B cell (primary cell): Measurements from ENCODE around the gene ARHGAP29. TPM values are rescaled to one million over a fixed set of nuclear protein-coding genes. Genes with fewer than 3 reads are reported as not detected.

ENCODE experiments used
- ATAC-seq: fragments of 200-7000 bp; cut with Tn5 transposase; one replicate; pipeline ENCODE4 v1.10.0; 2021; ENCODE audit warnings: low read depth, mild to moderate bottlenecking, moderate number of reproducible peaks, moderate library complexity
- CTCF ChIA-PET: fragments of 350-600 bp; sonication (Branson Sonifier 250); formaldehyde crosslinking; loops from one replicate; lab custom pipeline; 2021; ENCODE audit warnings: antibody characterized with exemption, inconsistent platforms; lab: Charles Lee
- POLR2A ChIA-PET: fragments of 350-600 bp; sonication (Branson Sonifier 250); formaldehyde crosslinking; loops from one replicate; lab custom pipeline; 2021; ENCODE audit warnings: antibody characterized with exemption; lab: Charles Lee
- DNase-seq: peaks from one replicate; pipeline ENCODE4 v3.0.0; 2013
- H2AFZ ChIP-seq: 2 replicates; pipeline ENCODE4 v1.6.1; 2012; ENCODE audit warnings: mild to moderate bottlenecking, low read depth, low read length; ENCODE audit not compliant: insufficient read depth, poor library complexity, severe bottlenecking
- H3K27ac ChIP-seq, 2 donors: 1 replicate in 1 of 2; 2 replicates in 1 of 2; pipeline ENCODE4 v1.5.1; 2012 to 2013; ENCODE audit warnings: low read length in 2 of 2, mild to moderate bottlenecking in 2 of 2, moderate library complexity in 1 of 2
- H3K27me3 ChIP-seq, 4 experiments: fragments of 200-600 bp in 1 of 4; sonication (generic) in 1 of 4; replicated peaks in 1 of 4; 1 replicate in 2 of 4; 2 replicates in 2 of 4; pipeline versions ENCODE4 v1.6.1 to v1.7.0; 2013 to 2016; ENCODE audit warnings: low read length in 3 of 4, mild to moderate bottlenecking in 2 of 4, mixed read lengths in 1 of 4, moderate library complexity in 1 of 4; ENCODE audit not compliant: insufficient read depth in 4 of 4, control insufficient read depth in 3 of 4; ENCODE audit errors: control extremely low read depth in 1 of 4
- H3K36me3 ChIP-seq, 2 experiments: replicated peaks in 1 of 2; 1 replicate in 1 of 2; 2 replicates in 1 of 2; pipeline versions ENCODE4 v1.6.1 to v1.7.1; 2013; ENCODE audit warnings: low read length in 1 of 2; ENCODE audit not compliant: insufficient read depth in 2 of 2, control insufficient read depth in 1 of 2; ENCODE audit errors: control extremely low read depth in 1 of 2, extremely low read depth in 1 of 2
- H3K4me1 ChIP-seq, 2 donors: fragments of 200-600 bp in 1 of 2; sonication (generic) in 1 of 2; 1 replicate in 1 of 2; 2 replicates in 1 of 2; pipeline versions ENCODE4 v1.5.1 to v1.6.1; 2013 to 2017; ENCODE audit warnings: low read length in 2 of 2; ENCODE audit not compliant: control insufficient read depth in 2 of 2, insufficient read depth in 2 of 2
- H3K4me2 ChIP-seq: replicated peaks from 2 replicates; pipeline ENCODE3; 2012; ENCODE audit warnings: mild to moderate bottlenecking, low read depth, low read length; ENCODE audit not compliant: poor library complexity, severe bottlenecking
- H3K4me3 ChIP-seq, 5 experiments: fragments of 200-600 bp in 1 of 5; sonication (generic) in 1 of 5; 1 replicate in 3 of 5; 2 replicates in 2 of 5; pipeline versions ENCODE4 v1.5.1 to v1.7.0; 2011 to 2016; ENCODE audit warnings: low read length in 4 of 5, mild to moderate bottlenecking in 4 of 5, low read depth in 2 of 5, control low read depth in 1 of 5, moderate library complexity in 1 of 5; ENCODE audit not compliant: insufficient read depth in 1 of 5; ENCODE audit errors: control extremely low read depth in 1 of 5, extremely low read depth in 1 of 5
- H3K79me2 ChIP-seq: fragments of 200-600 bp; sonication (generic); one replicate; pipeline ENCODE4 v1.6.0; 2016; ENCODE audit warnings: low read length; ENCODE audit not compliant: control insufficient read depth, insufficient read depth
- H3K9ac ChIP-seq: fragments of 200-600 bp; sonication (generic); 2 replicates; pipeline ENCODE4 v1.6.1; 2017; ENCODE audit warnings: mild to moderate bottlenecking, low read length, moderate library complexity
- H3K9me3 ChIP-seq, 3 donors: one replicate each; pipeline versions ENCODE4 v1.6.1 to v1.7.1; 2013; ENCODE audit warnings: low read length in 2 of 3; ENCODE audit not compliant: control insufficient read depth in 2 of 3, insufficient read depth in 1 of 3; ENCODE audit errors: control extremely low read depth in 1 of 3
- H4K20me1 ChIP-seq: 2 replicates; pipeline ENCODE4 v1.6.0; 2012; ENCODE audit warnings: mild to moderate bottlenecking, low read length; ENCODE audit not compliant: insufficient read depth, control insufficient read depth, poor library complexity, severe bottlenecking
- H3K27ac Mint-ChIP-seq: one replicate; pipeline ENCODE4 v1.8.0; 2021; ENCODE audit warnings: mixed read lengths
- H3K27me3 Mint-ChIP-seq: one replicate; pipeline ENCODE4 v1.8.0; 2021; ENCODE audit warnings: mixed read lengths
- H3K4me1 Mint-ChIP-seq: one replicate; pipeline ENCODE4 v1.8.0; 2021; ENCODE audit warnings: mixed read lengths
- H3K4me3 Mint-ChIP-seq: one replicate; pipeline ENCODE4 v1.8.0; 2021; ENCODE audit warnings: mixed read lengths
- H3K9me3 Mint-ChIP-seq: one replicate; pipeline ENCODE4 v1.8.0; 2022; ENCODE audit warnings: mixed read lengths; ENCODE audit not compliant: insufficient read depth
- EZH2 ChIP-seq: IDR thresholded peaks from 2 replicates; pipeline ENCODE4 v1.6.1; 2012; ENCODE audit warnings: borderline replicate concordance, low read depth, mild to moderate bottlenecking, moderate library complexity, low read length; ENCODE audit not compliant: insufficient read depth, poor library complexity, severe bottlenecking
- WGBS: methylation state at CpG from one replicate; pipeline ENCODE4 v1.1.5; 2013; ENCODE audit warnings: missing lambda C conversion rate; ENCODE audit not compliant: insufficient coverage; 5-methylcytosine and 5-hydroxymethylcytosine counted together
- intact Hi-C: fragments of 100-400 bp; cut with micrococcal nuclease; formaldehyde crosslinking; loops from one replicate; pipeline ENCODE4 v1.10.0; 2022
- polyA plus RNA-seq: library from polyadenylated mRNA; depleted of rRNA; stranded (reverse); fragments of >200 nt; gene quantifications from 2 replicates; pipeline ENCODE4 v1.2.3, GENCODE V29; 2012
- total RNA-seq, 2 donors: library from RNA; stranded (reverse); fragments of 120-200 nt in 1 of 2; gene quantifications; 1 replicate in 1 of 2; 2 replicates in 1 of 2; pipeline versions ENCODE4 v1.2.3 to v1.2.4, GENCODE V29; 2013 to 2022
- TF ChIP-seq, protein P1 (sequence below): fragments of 200-600 bp; IDR thresholded peaks from one replicate; pipeline ENCODE4 v1.8.0; 2022; ENCODE audit warnings: antibody characterized with exemption, mild to moderate bottlenecking

The ARHGAP29 gene
- total and polyA plus RNA-seq, 2 donors (not counting 1 experiment from before 2014, with no cell fraction given): not detected

GRCh38 chr1:94202241-94202640 lies 35.1 kb downstream of the ARHGAP29 start:
- no peaks in the 10 kb centered on the region for H3K9me3 Mint-ChIP-seq
- WGBS: 100% methylated on average over 2 of the region's 6 CpGs
- no peaks in the 10 kb centered on the region for H3K4me1 Mint-ChIP-seq
- peaks cover 4% of the 10 kb centered on the region for H3K27me3 Mint-ChIP-seq
- Histone ChIP-seq H3K9ac (no peak overlapping the region), H3K27me3 (no peaks in the 10 kb centered on the region), H3K9me3 (no peaks in the 10 kb centered on the region), H3K4me2 (no peak overlapping the region), H3K4me3 (no peak overlapping the region), H3K27ac (no peak overlapping the region), H3K36me3 (no peaks in the 10 kb centered on the region), H3K4me1 (no peaks in the 10 kb centered on the region), H2AFZ (no peak overlapping the region), H4K20me1 (no peaks in the 10 kb centered on the region), H3K79me2 (no peaks in the 10 kb centered on the region)
- ChIA-PET POLR2A (no interaction called here), CTCF (no interaction called here)
- DNase-seq (no peak), ATAC-seq (no peak)
- TF ChIP-seq, protein P1, sequence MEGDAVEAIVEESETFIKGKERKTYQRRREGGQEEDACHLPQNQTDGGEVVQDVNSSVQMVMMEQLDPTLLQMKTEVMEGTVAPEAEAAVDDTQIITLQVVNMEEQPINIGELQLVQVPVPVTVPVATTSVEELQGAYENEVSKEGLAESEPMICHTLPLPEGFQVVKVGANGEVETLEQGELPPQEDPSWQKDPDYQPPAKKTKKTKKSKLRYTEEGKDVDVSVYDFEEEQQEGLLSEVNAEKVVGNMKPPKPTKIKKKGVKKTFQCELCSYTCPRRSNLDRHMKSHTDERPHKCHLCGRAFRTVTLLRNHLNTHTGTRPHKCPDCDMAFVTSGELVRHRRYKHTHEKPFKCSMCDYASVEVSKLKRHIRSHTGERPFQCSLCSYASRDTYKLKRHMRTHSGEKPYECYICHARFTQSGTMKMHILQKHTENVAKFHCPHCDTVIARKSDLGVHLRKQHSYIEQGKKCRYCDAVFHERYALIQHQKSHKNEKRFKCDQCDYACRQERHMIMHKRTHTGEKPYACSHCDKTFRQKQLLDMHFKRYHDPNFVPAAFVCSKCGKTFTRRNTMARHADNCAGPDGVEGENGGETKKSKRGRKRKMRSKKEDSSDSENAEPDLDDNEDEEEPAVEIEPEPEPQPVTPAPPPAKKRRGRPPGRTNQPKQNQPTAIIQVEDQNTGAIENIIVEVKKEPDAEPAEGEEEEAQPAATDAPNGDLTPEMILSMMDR: no peak
- no peak for TF ChIP-seq EZH2
- no peak overlapping the region for H3K4me3 Mint-ChIP-seq
- H3K27ac Mint-ChIP-seq: no peak overlapping the region
- intact Hi-C loops: no loop called here

GRCh38 chr1:94199398-94199797 lies 38.0 kb downstream of the ARHGAP29 start:
- 96% methylated on average over 2 of the region's 2 CpGs for WGBS
- no peak overlapping the region for H3K27ac Mint-ChIP-seq
- H3K27me3 Mint-ChIP-seq: peaks cover 4% of the 10 kb centered on the region
- no peak for ATAC-seq
- ChIA-PET POLR2A (no interaction called here), CTCF (no interaction called here)
- H2AFZ ChIP-seq: no peak overlapping the region
- intact Hi-C loops: no loop called here
- H3K27ac ChIP-seq: no peak overlapping the region
- H3K4me1 Mint-ChIP-seq: no peaks in the 10 kb centered on the region
- H3K4me3 ChIP-seq: no peak overlapping the region
- no peak for TF ChIP-seq EZH2
- TF ChIP-seq, protein P1: no peak
- H3K4me2 ChIP-seq: no peak overlapping the region
- DNase-seq: no peak
- H3K9me3 Mint-ChIP-seq: no peaks in the 10 kb centered on the region
- H3K9ac ChIP-seq: no peak overlapping the region
- H3K27me3 ChIP-seq: no peaks in the 10 kb centered on the region
- H3K9me3 ChIP-seq: no peaks in the 10 kb centered on the region
- H3K36me3 ChIP-seq: no peaks in the 10 kb centered on the region
- H3K79me2 ChIP-seq: no peaks in the 10 kb centered on the region
- H3K4me1 ChIP-seq: no peaks in the 10 kb centered on the region
- no peaks in the 10 kb centered on the region for H4K20me1 ChIP-seq
- H3K4me3 Mint-ChIP-seq: no peak overlapping the region
